Osteoblast (primary cell): ENCODE results near the gene FKBP2. TPM values are rescaled to one million over a fixed set of nuclear protein-coding genes. Genes with fewer than 3 reads are reported as not detected.

Experiments
- DNase-seq: peaks from one replicate; pipeline ENCODE4 v3.0.0; 2011; ENCODE audit warnings: low spot score, mixed read lengths; ENCODE audit not compliant: insufficient read length; ENCODE audit errors: missing footprints
- H2AFZ ChIP-seq: 2 replicates; pipeline ENCODE4 v1.6.0; 2011; ENCODE audit warnings: mild to moderate bottlenecking, low read length
- H3K27ac ChIP-seq: 2 replicates; pipeline ENCODE4 v1.5.1; 2011; ENCODE audit warnings: mild to moderate bottlenecking, low read depth, low read length, moderate library complexity
- H3K27me3 ChIP-seq: 2 replicates; pipeline ENCODE4 v1.6.0; 2012; ENCODE audit warnings: mild to moderate bottlenecking, control low read depth, inconsistent platforms, low read length, moderate library complexity; ENCODE audit not compliant: insufficient read depth
- H3K36me3 ChIP-seq: 2 replicates; pipeline ENCODE4 v1.5.1; 2011; ENCODE audit warnings: mild to moderate bottlenecking, low read length, control low read depth, moderate library complexity; ENCODE audit not compliant: insufficient read depth
- H3K4me1 ChIP-seq: 2 replicates; pipeline ENCODE4 v1.5.1; 2011; ENCODE audit warnings: mild to moderate bottlenecking, low read length, control low read depth, moderate library complexity; ENCODE audit not compliant: insufficient read depth
- H3K4me2 ChIP-seq: 2 replicates; pipeline ENCODE4 v1.6.0; 2011; ENCODE audit warnings: mild to moderate bottlenecking, low read length; ENCODE audit not compliant: insufficient read depth
- H3K4me3 ChIP-seq: fragments of 200-600 bp; sonication (generic); 3 replicates; pipeline ENCODE4 v1.5.1; 2012; ENCODE audit warnings: mild to moderate bottlenecking, low read length, inconsistent platforms; ENCODE audit not compliant: insufficient read depth
- H3K79me2 ChIP-seq: 2 replicates; pipeline ENCODE4 v1.6.0; 2012; ENCODE audit warnings: mild to moderate bottlenecking, low read length, control low read depth, inconsistent platforms; ENCODE audit not compliant: insufficient read depth
- H3K9me3 ChIP-seq: 2 replicates; pipeline ENCODE4 v1.5.1; 2011; ENCODE audit warnings: low read depth, low read length, control low read depth
- H4K20me1 ChIP-seq: 2 replicates; pipeline ENCODE4 v1.6.0; 2012; ENCODE audit warnings: mild to moderate bottlenecking, low read length, control low read depth; ENCODE audit not compliant: insufficient read depth
- CTCF ChIP-seq: IDR thresholded peaks from 2 replicates; pipeline ENCODE4 v1.5.1; 2011; ENCODE audit warnings: mild to moderate bottlenecking, low read depth, low read length, moderate library complexity; ENCODE audit errors: extremely low read depth
- total RNA-seq: library from RNA; depleted of rRNA; stranded (reverse); fragments of >200 nt; gene quantifications from 2 replicates; pipeline ENCODE4 v1.2.3, GENCODE V29; 2012

The FKBP2 gene
- total RNA-seq, 1 donor: 31.1 TPM

DNA sequence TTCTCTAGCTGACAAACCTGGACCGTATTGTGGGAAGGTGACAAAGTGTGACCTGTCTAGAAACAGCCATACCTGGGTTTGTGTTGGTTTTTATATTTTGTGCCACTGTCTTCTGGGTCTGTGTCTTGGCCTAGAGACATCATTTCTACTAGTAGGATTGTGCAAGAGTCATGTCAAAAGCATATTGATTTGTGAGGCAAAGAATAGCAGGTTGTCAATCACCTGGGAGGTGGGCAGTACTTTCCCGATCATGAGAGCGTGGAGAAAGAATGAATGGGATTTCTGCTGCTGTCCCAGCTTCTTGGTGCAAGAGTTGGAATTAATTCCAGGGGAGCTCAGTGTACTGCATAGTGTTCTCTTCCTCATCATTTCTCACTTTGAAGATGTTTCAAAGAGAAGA is 39.4 kb upstream of the FKBP2 start:
- peaks cover 3% of the 10 kb centered on the region for H4K20me1 ChIP-seq
- H3K4me2 ChIP-seq: no peak overlapping the region
- H3K27ac ChIP-seq: no peak overlapping the region
- no peak for TF ChIP-seq CTCF
- no peaks in the 10 kb centered on the region for H3K9me3 ChIP-seq
- peaks cover 80% of the 10 kb centered on the region for H3K36me3 ChIP-seq
- DNase-seq: no peak
- H3K4me1 ChIP-seq: peaks cover 4% of the 10 kb centered on the region
- peaks cover 3% of the 10 kb centered on the region for H3K79me2 ChIP-seq
- no peaks in the 10 kb centered on the region for H3K27me3 ChIP-seq
- H3K4me3 ChIP-seq: no peak overlapping the region
- H2AFZ ChIP-seq: no peak overlapping the region

GRCh38 chr11:64202992-64203391 is 37.9 kb upstream of the FKBP2 start:
- Histone ChIP-seq H3K36me3 (peaks cover 66% of the 10 kb centered on the region), H3K4me3 (no peak overlapping the region), H3K79me2 (no peaks in the 10 kb centered on the region), H4K20me1 (peaks cover 3% of the 10 kb centered on the region), H2AFZ (no peak overlapping the region), H3K27ac (no peak overlapping the region), H3K9me3 (no peaks in the 10 kb centered on the region), H3K27me3 (no peaks in the 10 kb centered on the region), H3K4me1 (peaks cover 9% of the 10 kb centered on the region), H3K4me2 (no peak overlapping the region)
- no peak for TF ChIP-seq CTCF
- no peak for DNase-seq

- no peak overlapping the region for H2AFZ ChIP-seq
- no peaks in the 10 kb centered on the region for H3K9me3 ChIP-seq
- H3K79me2 ChIP-seq: no peaks in the 10 kb centered on the region
- no peak overlapping the region for H3K4me2 ChIP-seq
- no peak for DNase-seq
- no peaks in the 10 kb centered on the region for H3K27me3 ChIP-seq
- H3K27ac ChIP-seq: no peak overlapping the region
- no peak for TF ChIP-seq CTCF
- no peak overlapping the region for H3K4me3 ChIP-seq
- peaks cover 3% of the 10 kb centered on the region for H4K20me1 ChIP-seq
- H3K4me1 ChIP-seq: peaks cover 10% of the 10 kb centered on the region
- H3K36me3 ChIP-seq: peaks cover 60% of the 10 kb centered on the region
These were observed 37.3 kb upstream of the FKBP2 start for GRCh38 chr11:64203421-64204079.

DNA sequence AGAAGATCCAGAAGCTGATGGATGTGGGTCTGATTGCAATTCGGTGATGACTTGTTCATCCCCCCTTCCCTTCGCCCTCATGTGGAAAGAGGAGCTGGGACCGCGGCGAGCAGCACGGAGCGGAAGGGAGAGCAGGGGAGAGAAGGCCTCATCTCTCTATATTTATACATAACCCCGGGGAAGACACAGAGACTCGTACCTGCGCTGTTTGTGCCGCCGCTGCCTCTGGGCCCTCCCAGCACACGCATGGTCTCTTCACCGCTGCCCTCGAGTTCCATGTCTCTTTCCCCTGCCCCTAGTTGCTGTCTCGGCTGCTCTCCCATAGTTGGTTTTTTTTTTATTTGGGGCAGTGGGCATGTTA is 36.8 kb upstream of the FKBP2 start:
- Histone ChIP-seq H3K27me3 (no peaks in the 10 kb centered on the region), H3K36me3 (peaks cover 55% of the 10 kb centered on the region), H3K4me3 (no peak overlapping the region), H3K79me2 (no peaks in the 10 kb centered on the region), H4K20me1 (peaks cover 3% of the 10 kb centered on the region), H3K4me2 (no peak overlapping the region), H3K4me1 (peaks cover 10% of the 10 kb centered on the region), H2AFZ (no peak overlapping the region), H3K9me3 (no peaks in the 10 kb centered on the region), H3K27ac (no peak overlapping the region)
- no peak for TF ChIP-seq CTCF
- peak; percentile 79 for DNase-seq
